Osteoblast (primary cell): ENCODE measurements around the gene C20orf204. TPM values are rescaled to one million over a fixed set of nuclear protein-coding genes. Genes with fewer than 3 reads are reported as not detected.

Experiments used
- DNase-seq: peaks from one replicate; pipeline ENCODE4 v3.0.0; 2011; ENCODE audit warnings: low spot score, mixed read lengths; ENCODE audit not compliant: insufficient read length; ENCODE audit errors: missing footprints
- H2AFZ ChIP-seq: 2 replicates; pipeline ENCODE4 v1.6.0; 2011; ENCODE audit warnings: mild to moderate bottlenecking, low read length
- H3K27ac ChIP-seq: 2 replicates; pipeline ENCODE4 v1.5.1; 2011; ENCODE audit warnings: mild to moderate bottlenecking, low read depth, low read length, moderate library complexity
- H3K27me3 ChIP-seq: 2 replicates; pipeline ENCODE4 v1.6.0; 2012; ENCODE audit warnings: mild to moderate bottlenecking, control low read depth, inconsistent platforms, low read length, moderate library complexity; ENCODE audit not compliant: insufficient read depth
- H3K36me3 ChIP-seq: 2 replicates; pipeline ENCODE4 v1.5.1; 2011; ENCODE audit warnings: mild to moderate bottlenecking, low read length, control low read depth, moderate library complexity; ENCODE audit not compliant: insufficient read depth
- H3K4me1 ChIP-seq: 2 replicates; pipeline ENCODE4 v1.5.1; 2011; ENCODE audit warnings: mild to moderate bottlenecking, low read length, control low read depth, moderate library complexity; ENCODE audit not compliant: insufficient read depth
- H3K4me2 ChIP-seq: 2 replicates; pipeline ENCODE4 v1.6.0; 2011; ENCODE audit warnings: mild to moderate bottlenecking, low read length; ENCODE audit not compliant: insufficient read depth
- H3K4me3 ChIP-seq: fragments of 200-600 bp; sonication (generic); 3 replicates; pipeline ENCODE4 v1.5.1; 2012; ENCODE audit warnings: mild to moderate bottlenecking, low read length, inconsistent platforms; ENCODE audit not compliant: insufficient read depth
- H3K79me2 ChIP-seq: 2 replicates; pipeline ENCODE4 v1.6.0; 2012; ENCODE audit warnings: mild to moderate bottlenecking, low read length, control low read depth, inconsistent platforms; ENCODE audit not compliant: insufficient read depth
- H3K9me3 ChIP-seq: 2 replicates; pipeline ENCODE4 v1.5.1; 2011; ENCODE audit warnings: low read depth, low read length, control low read depth
- H4K20me1 ChIP-seq: 2 replicates; pipeline ENCODE4 v1.6.0; 2012; ENCODE audit warnings: mild to moderate bottlenecking, low read length, control low read depth; ENCODE audit not compliant: insufficient read depth
- total RNA-seq: library from RNA; depleted of rRNA; stranded (reverse); fragments of >200 nt; gene quantifications from 2 replicates; pipeline ENCODE4 v1.2.3, GENCODE V29; 2012
- TF ChIP-seq, protein P1 (sequence below): IDR thresholded peaks from 2 replicates; pipeline ENCODE4 v1.5.1; 2011; ENCODE audit warnings: mild to moderate bottlenecking, low read depth, low read length, moderate library complexity; ENCODE audit errors: extremely low read depth

C20orf204 gene
- total RNA-seq, 1 donor = 1.1 TPM

DNA sequence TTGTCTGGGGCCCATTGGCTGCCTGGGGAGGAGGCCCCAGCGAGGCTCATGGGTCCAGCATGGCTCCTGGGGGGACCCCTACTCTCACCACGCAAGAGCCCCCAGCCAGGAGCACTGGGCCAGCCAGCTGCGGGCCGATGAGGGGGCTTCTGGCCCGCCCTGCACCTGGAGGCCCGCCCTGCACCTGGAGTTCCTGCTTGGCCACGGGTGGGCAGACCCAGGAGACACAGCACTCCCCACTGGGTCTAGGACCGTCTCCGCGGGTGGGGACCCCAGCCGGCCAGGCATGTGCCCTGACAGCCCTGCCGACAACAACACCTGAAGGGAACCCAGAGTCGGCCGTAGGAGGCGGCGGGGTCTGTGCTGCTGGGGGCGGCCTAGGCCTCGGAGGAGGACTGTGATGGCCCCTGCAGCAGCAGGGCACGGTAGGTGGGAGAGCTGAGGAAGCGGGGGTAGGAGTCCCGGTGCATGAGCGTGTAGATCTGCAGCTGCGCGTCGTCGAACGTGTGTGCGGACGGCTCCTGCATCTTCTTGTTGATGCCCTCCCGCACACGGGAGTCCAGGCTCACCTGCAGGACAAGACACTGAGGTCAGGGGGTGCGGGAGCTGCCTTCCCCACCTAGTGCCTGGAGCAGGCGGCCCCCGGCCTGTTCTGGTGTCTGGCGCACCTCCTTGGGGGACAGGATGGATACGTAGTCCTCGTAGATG, 37.6 kb downstream of the C20orf204 start:
- no peaks in the 10 kb centered on the region for H3K36me3 ChIP-seq
- H3K79me2 ChIP-seq = no peaks in the 10 kb centered on the region
- TF ChIP-seq, protein P1, sequence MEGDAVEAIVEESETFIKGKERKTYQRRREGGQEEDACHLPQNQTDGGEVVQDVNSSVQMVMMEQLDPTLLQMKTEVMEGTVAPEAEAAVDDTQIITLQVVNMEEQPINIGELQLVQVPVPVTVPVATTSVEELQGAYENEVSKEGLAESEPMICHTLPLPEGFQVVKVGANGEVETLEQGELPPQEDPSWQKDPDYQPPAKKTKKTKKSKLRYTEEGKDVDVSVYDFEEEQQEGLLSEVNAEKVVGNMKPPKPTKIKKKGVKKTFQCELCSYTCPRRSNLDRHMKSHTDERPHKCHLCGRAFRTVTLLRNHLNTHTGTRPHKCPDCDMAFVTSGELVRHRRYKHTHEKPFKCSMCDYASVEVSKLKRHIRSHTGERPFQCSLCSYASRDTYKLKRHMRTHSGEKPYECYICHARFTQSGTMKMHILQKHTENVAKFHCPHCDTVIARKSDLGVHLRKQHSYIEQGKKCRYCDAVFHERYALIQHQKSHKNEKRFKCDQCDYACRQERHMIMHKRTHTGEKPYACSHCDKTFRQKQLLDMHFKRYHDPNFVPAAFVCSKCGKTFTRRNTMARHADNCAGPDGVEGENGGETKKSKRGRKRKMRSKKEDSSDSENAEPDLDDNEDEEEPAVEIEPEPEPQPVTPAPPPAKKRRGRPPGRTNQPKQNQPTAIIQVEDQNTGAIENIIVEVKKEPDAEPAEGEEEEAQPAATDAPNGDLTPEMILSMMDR = no peak
- H3K4me1 ChIP-seq = peaks cover 6% of the 10 kb centered on the region
- H4K20me1 ChIP-seq = peaks cover 15% of the 10 kb centered on the region
- H3K4me3 ChIP-seq = no peak overlapping the region
- DNase-seq = no peak
- H3K27me3 ChIP-seq = no peaks in the 10 kb centered on the region
- no peak overlapping the region for H3K27ac ChIP-seq
- H3K4me2 ChIP-seq = no peak overlapping the region
- H3K9me3 ChIP-seq = no peaks in the 10 kb centered on the region
- no peak overlapping the region for H2AFZ ChIP-seq

DNA sequence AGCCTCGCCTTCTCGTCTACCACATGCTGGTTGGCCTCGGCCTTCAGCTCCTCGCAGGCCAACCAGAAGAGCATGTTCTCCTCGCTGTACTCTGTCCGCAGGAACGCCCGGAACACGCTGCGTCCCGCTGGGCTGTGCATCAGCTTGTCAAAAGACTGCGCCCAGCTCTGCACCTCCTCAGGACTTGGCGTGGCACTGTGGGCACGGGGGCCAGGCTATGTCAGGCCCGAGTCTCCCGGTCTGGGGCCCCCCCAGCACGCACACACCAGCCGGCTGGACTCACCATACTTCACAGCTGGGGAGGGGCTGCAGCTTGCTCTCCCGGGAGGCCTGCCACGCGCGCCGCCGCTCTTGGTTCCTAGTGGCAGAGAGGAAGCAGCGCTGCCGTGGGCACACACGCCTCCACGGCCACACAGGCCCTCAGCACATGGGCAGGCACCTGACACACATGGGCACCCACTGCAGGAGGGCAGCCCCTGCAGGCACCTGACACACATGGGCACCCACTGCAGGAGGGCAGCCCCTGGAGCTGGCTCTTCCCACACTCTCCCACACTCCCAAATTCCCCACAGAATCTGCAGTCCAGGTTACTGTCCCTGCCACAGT, 38.3 kb downstream of the C20orf204 start:
- no peak overlapping the region for H3K27ac ChIP-seq
- H3K4me1 ChIP-seq = peaks cover 12% of the 10 kb centered on the region
- DNase-seq = no peak
- H4K20me1 ChIP-seq = peaks cover 17% of the 10 kb centered on the region
- no peaks in the 10 kb centered on the region for H3K79me2 ChIP-seq
- no peaks in the 10 kb centered on the region for H3K9me3 ChIP-seq
- no peak overlapping the region for H3K4me3 ChIP-seq
- H3K36me3 ChIP-seq = no peaks in the 10 kb centered on the region
- no peak overlapping the region for H2AFZ ChIP-seq
- no peak overlapping the region for H3K4me2 ChIP-seq
- TF ChIP-seq, protein P1 = no peak
- no peaks in the 10 kb centered on the region for H3K27me3 ChIP-seq

DNA sequence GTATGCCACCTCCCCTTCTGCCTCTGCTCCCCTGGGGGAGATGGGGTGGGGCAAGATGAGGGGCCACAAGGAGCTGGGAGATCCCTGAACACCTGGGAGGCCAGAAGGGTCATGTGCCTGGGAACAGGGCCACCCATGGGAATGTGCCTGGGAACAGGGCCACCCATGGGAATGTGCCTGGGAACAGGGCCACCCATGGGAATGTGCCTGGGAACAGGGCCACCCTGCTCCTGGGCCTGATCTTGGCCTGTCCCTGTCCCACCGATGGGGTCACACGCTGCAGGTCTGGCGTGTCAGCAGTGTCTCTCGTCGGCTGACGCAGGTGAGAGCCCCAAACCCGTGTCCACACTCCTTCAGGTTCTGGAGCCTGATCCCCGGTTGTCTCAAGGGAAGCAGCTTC, 39.0 kb downstream of the C20orf204 start:
- DNase-seq = no peak
- no peaks in the 10 kb centered on the region for H3K9me3 ChIP-seq
- H2AFZ ChIP-seq = no peak overlapping the region
- TF ChIP-seq, protein P1 = no peak
- H3K36me3 ChIP-seq = no peaks in the 10 kb centered on the region
- H4K20me1 ChIP-seq = peaks cover 12% of the 10 kb centered on the region
- no peaks in the 10 kb centered on the region for H3K27me3 ChIP-seq
- H3K79me2 ChIP-seq = no peaks in the 10 kb centered on the region
- no peak overlapping the region for H3K4me3 ChIP-seq
- peaks cover 15% of the 10 kb centered on the region for H3K4me1 ChIP-seq
- no peak overlapping the region for H3K4me2 ChIP-seq
- H3K27ac ChIP-seq = no peak overlapping the region

DNA sequence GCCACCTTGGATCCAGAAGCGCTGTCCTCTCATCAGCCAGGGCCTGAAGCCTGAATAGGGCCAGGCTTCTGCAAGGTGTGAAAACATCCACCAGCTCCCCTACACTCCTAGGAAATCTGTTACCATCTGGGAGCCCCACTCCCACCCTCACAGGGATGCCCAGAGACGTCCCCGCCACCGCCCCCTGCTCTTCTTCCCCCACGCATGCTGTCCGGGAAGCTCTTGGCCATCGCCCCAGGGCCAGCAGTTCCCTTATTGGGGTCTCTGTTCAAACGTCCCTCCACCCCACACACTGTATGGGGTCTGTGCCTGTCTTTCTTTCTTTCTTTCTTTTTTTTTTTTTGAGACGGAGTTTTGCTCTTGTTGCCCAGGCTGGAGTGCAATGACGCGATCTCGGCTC, 39.6 kb downstream of the C20orf204 start:
- no peaks in the 10 kb centered on the region for H3K79me2 ChIP-seq
- H3K4me1 ChIP-seq = peaks cover 15% of the 10 kb centered on the region
- H3K36me3 ChIP-seq = no peaks in the 10 kb centered on the region
- H2AFZ ChIP-seq = no peak overlapping the region
- H3K27ac ChIP-seq = no peak overlapping the region
- no peaks in the 10 kb centered on the region for H3K9me3 ChIP-seq
- H3K27me3 ChIP-seq = no peaks in the 10 kb centered on the region
- no peak for DNase-seq
- no peak overlapping the region for H3K4me2 ChIP-seq
- peaks cover 11% of the 10 kb centered on the region for H4K20me1 ChIP-seq
- no peak overlapping the region for H3K4me3 ChIP-seq
- TF ChIP-seq, protein P1 = no peak
